Measurements from ENCODE around the gene TBCEL.

GRCh38 chr11:121067453-121067852 lies 43.6 kb downstream of the TBCEL start:
- TF ChIP-seq CTCF (IDR thresholded peaks at IDR 0.05 in 2 of 3, conservative IDR thresholded peaks at IDR 0.05 in 1 of 3; ENCODE audit: borderline replicate concordance in 1 of 3, insufficient read depth in 1 of 3, low read depth in 2 of 3, low read length in 2 of 3) (no peak), EZH2 (IDR thresholded peaks at IDR 0.05) (no peak), POLR2AphosphoS5 (IDR thresholded peaks at IDR 0.05; ENCODE audit: low read depth, low read length) (no peak), EGR1 (IDR thresholded peaks at IDR 0.05; ENCODE audit: low read depth) (no peak)
